Right hindlimb (tissue), 1 donor: Measurements from ENCODE around the gene RHBG.
A peak's percentile ranks its signal among the peaks of the same experiment; 100 is the strongest.

Source experiments
- DNase-seq: peaks from one replicate; pipeline ENCODE4 v3.0.0-alpha.2; 2018

Gene RHBG

DNA sequence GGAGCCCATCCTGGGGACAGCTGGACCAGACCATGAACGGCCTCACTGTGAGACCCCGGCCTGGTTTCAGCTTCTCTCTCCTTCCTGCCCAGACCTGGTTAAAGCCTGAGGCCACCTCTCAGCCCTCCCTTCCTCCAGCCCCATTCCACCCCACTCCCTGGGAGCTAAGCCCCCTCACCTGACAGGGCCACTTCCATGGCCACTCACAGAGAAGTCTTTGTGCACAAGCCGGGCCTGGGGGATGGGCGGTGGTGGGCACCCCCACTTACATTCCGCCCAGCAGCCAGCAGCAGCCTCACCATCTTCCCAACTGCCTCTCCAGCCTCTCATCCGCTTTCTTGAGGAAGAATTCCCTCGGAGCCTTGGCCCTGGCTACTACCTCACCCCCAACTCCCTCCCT, 40.4 kb downstream of the RHBG start:
- DNase-seq: no peak

DNA sequence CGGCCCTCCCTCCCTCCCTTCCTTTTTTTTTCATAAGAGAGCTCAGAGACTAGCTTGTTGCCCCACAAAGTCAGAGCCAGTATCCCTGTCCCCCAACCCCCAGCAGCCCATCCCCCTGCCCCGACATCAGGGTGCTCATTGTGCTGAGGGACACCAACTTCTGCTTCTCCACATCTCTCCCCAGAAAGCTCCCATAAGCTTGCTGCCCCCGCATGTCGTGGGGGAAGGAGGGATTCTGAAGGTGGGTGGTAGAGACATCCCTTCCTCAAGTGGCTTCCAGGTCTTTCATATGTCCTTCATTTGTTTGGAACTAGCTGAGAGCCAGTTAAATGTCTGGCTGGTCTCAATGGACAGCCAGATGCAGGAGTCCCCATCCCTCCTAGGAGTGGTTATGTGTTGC, 41.2 kb downstream of the RHBG start:
- DNase-seq: no peak

DNA sequence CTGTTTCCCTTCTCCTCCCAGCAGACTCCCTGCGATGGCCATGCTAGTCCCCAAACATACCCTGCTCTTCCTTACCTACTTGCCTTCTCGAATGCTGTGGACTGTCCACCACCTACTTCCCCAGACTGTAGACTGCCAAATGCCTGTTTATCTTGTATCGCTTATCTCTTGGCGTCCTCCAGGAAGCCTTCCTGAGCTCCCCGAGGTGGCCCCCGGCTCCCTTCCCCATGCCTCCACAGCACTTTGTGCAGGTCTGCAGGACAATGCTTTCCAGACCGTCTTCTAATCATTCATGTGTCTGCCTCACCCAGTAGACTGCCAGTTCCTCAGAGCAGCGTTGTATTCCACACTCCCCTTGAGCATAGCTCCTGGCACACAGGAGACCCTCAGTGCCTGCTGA, 41.7 kb downstream of the RHBG start:
- DNase-seq: no peak

DNA sequence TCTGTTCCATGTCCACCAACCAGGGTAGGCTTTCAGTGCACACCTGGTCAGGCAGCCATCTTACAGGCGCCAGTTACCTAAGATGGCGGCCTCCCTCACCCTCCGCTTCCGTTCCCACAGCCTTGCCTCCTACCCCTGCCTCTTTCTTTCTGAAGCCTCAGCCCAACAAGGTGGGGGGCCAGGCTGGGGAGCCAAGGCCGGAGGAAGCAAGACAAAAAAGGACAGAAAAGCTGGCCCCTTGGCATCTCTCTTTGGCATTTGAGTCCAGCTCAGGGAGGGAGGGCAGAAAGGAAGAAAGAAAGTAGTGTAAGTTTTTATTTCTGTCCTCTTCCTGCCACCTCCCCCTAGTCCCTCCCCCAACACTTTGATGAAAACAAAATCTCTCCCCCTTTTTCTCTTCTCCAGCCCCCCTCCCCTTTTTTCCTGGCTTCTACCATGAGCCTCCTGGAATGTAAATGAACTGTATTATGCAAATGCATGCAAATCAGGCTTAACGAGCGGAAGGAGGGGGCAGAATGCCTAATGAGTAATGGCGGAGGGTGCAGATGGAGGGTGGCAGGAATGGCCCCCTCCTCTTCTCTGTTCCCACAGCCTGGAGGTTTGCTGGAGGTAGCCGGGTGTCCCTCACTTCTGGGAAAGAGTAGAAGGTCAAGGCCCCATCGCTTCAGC, 43.8 kb downstream of the RHBG start:
- no peak for DNase-seq

DNA sequence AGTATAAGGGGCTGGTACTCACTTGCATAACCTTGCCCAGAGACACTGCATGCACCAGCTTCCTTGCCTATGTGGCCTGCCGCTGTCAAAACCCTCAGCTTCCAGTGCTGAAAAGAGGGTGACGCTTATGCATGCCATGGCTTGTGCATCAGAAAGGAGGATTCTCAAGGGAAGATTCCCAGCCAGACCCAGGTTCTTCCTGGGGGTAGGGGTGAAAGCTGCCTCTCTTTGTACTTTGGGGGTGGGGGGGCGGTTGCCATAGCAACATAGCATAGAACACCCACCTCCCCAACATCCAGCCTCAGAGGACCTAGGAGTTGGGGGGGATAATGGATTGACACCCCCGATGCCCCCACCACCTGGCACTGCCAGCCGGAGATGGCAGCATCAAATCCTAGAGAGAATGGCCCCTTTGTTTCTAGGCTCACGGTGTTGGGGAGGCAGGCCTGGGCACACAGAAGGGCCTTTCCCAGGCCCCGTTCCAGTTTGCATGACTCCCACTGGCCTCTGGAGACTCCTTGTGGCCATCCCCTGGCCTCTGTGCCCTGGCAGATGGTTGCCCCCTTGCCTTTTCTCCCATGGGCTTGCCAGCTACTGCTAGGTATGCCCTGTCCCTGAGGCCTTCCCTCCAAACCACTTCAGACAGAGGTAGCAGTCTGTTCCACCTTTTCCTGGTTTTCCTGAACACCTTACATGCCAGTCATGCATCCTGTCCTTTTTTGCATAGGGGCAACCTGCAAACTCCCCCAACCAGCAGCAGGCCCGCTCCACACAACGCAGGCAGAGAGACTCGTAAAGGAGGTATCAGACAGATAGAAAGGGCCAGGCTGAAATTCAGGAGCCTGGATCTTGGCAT, 44.6 kb downstream of the RHBG start:
- DNase-seq: no peak

DNA sequence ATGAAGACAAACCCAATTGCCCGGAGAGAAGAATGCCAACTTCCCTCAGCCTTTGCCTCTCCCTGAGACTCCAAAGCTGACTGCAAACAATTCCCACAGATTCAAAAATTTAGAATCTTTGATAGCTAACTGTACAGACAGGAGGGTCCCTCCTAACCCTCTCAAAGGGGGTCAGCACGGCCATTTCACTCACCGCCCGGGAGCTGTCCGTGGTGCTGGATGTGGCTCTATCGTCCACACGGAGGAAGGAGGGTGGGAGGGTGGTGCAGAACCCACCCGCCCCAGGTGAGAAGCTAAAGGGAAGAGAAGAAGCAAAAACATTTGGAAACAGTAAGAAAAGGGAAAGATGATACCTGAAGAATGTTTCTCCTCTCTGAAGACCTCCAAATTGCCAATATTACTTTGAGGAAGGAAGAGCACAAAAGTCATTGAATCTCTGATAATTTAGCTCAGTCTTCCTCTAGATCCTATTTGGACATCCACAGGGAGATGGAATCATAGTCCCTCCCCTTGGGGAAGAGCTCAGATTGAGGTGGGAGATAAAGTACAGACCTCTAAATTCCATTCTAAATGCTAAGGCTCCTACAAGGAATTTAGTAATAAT, 45.6 kb downstream of the RHBG start:
- no peak for DNase-seq

DNA sequence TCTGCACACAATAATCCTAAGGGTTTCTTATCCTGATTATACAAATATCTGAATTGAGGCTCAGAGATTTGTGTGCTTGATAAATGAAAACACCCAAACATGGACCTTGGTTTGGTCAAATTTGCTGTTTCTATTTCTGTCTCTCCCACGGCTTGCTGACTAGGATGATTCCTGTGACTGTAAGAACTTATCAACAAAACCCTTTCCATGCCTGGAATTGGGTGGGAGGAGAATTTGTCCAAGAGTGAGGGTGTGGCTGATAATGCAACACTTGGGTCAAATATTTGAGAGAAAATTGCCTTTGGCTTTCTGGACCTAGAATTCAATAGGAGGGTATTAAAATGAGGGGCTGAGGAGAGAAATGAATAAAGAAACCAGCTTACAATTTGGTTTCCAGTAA, 48.0 kb downstream of the RHBG start:
- no peak for DNase-seq

DNA sequence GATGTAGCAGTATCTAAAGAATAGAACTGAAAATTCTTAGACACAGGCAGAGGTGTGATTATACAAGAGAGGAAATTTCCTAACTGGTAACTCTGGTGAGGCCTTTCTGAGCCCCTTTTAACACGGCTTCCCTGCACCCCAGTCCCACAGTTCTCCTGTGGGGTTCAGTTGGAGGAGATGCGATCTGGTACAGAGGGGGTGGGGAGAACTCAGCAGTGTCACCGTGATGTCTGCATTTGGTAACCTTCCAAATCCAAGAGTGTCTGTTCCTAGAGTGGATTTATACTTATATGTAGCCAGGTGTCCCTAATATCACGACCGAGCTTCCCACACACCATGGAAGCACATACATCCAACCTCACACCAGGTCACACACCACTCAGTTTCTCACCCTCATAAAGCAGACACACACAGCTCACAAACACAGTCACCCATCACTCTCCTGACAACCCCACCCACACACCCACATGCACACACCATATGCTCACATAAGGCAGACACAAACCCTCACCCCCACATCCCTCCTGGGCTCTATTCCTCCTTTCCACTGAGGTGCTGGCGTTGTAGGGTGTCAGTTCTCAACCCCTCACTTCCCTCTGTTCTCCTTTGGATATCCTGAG, 48.5 kb downstream of the RHBG start:
- DNase-seq: no peak

DNA sequence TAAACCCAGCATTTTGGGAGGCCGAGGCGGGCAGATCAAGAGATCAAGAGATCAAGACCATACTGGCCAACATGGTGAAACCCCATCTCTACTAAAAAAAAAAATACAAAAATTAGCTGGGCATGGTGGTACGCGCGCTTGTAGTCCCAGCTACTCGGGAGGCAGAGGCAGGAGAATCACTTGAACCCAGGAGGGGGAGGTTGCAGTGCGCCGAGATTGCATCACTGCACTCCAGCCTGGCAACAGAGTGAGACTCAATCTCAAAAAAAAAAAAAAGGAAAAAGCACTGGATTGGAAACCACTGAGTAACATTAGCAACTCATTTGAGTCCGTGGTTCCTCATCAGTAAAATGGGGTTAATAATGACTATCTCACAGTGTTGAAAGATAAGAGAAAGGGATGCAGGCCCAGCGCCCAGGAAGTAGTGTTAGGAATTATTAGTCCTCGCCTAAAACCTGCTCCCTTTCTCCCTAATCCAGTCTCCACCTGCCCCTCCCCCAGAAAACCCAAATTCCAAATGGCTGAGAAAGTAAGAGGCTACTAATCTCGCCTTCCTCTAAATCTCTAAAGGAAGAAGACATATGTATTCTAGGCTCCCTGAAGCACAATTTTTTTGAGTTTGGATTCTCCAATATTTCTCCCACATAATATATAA, 49.5 kb downstream of the RHBG start:
- DNase-seq: no peak

DNA sequence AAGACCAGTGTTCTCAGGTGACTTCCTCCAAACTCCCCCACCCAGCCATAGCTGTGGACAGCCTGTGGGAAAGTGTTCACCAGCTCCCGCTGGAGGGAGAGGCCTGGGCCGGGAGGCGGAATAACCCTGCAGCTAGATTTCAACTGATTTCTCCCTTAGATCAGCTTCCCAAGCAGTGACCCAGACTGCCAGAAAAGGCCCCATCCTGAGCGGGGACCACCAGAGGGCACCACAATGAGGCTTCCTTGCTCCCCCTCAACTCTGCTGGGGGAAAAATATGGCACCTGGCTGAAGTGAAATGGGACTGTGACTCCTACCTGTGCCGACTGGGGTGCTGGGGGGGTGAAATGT, 50.8 kb downstream of the RHBG start:
- no peak for DNase-seq

DNA sequence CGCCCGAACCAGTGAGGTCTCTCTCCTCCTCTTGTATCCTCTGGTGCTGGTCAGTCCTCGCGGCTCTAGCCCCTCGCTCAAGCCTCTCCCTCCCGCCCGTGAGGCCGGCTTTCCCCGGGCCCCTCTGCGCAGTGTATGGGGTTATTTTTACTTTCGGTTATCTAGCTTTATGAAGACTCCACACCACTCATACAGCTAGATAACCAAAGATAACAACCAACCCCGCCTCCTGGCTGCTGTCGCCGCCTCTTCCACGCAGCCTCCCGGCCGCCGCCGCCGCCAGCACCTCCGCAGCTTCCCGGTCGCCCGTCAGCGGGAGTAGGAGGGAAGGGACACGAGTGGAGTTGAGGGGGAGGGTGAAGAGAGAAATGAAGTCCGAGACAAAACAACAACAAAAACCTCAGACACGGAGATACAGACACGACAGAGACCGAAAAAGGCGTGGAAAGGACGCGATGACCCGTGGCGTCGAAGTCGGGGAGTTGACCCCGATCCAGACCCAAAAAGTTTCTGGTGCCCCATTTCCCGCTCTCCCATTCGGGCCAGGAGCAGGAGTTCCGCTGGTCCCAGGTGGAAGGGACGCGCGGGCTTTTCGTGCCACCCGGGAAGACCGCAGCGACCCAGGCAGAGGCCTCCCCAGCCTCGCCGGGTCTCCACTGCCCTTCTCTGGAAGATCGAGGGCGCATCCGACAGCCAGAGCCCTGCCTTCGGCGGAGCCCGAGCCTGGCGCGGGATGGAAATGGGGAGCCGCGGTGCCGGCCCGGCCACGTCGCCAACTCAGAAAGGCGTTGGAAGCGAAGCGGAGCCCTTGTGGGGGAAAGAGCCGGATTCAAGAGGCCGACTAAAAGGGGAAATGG, 51.4 kb downstream of the RHBG start:
- DNase-seq: no peak

DNA sequence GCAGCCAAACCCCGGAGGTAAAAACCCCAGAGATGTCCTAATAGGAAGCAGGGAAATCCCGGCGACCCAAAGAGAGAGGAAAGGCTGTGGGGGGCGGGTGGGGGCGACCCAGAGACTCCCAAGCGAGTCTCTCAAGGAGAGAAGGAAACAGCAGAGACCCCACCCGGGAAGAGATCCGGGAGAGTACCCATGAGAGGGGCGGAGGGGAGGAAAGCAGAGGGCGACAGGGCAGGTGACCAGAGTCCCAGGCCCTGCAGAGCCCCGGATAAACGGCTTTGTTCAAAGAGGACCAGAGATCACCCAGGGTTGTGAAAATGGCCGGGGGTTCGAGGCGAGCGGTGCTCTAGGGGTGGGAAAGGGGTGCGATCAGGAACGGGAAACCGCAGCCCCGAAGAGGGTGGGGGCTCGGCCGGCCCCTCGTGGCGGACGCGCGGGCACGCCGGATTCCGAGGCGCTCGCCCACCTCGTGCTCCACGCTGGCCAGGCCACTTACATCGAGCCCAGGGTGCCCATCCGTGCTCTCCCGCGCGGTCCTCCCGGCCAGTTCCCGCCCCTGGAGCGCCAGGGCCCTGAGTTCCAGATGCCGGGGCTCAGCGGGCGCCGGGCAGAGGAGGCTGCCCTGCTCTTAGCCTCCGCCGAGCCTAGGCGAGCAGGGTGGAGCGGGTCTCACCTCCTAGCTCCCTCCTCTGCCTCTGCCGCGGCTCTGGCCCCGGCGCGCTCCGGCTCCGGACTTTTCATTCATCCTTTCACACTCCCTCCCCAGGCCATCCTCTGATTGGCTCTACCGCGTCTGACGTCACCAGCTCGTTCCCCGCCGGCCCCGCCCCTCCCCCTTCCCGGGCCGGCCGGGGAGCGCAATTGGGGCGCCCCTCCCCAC, 52.3 kb downstream of the RHBG start:
- peak; percentile 68 for DNase-seq

DNA sequence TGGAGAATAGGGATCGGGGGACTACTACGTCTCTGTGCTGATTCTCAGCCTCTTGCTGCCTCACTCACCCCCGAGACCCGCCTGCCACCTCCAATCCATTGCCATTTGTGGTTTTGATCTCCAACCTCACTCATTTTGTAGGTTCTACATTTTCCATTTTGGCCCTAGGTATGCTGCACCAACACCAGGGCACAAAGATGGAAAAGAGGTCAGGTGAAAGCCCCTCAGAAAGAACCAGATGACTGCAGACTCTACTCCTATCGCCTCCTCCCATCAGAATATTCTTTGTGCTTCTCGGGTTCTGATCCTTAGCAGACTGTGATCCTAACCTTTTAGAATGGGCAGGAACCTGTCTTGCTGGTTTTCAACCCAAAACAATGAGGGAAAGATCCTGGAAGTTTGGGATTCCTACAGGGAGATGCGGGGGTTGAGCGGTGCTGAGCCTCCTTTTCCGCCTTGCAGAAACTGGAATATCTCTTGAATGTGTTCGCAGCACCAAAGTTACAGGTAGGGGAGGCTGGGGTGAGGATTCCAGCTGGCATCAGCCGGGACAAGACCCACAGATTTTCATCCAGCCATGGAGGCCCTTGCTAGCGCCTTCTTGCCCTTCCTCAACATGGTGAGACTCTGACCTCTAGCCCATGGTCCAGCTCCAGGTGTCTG, 53.1 kb downstream of the RHBG start:
- DNase-seq: no peak

DNA sequence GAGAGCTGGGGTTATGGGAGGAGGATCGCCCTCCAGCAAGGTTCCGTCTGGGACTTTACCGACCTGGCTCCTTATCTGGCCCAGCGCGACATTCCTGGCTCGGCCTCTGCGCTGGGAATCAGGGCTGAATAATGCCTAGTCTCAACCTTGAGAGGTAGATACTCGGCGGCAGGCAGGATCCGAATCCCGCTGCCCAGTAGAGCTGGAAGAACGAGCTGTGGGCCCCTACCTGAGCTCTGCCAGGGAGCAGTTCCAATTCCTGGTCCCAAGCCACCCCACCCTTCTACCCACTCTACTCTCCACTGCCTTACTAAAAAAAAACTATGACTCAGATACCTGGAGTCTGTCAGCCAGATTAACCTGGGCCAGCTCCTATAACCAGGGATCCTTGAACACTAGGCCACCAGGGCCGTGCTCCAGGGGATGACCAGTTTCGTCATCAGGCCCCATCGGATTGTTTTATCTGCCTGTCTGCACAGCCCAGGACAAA, 53.6 kb downstream of the RHBG start:
- DNase-seq: no peak

DNA sequence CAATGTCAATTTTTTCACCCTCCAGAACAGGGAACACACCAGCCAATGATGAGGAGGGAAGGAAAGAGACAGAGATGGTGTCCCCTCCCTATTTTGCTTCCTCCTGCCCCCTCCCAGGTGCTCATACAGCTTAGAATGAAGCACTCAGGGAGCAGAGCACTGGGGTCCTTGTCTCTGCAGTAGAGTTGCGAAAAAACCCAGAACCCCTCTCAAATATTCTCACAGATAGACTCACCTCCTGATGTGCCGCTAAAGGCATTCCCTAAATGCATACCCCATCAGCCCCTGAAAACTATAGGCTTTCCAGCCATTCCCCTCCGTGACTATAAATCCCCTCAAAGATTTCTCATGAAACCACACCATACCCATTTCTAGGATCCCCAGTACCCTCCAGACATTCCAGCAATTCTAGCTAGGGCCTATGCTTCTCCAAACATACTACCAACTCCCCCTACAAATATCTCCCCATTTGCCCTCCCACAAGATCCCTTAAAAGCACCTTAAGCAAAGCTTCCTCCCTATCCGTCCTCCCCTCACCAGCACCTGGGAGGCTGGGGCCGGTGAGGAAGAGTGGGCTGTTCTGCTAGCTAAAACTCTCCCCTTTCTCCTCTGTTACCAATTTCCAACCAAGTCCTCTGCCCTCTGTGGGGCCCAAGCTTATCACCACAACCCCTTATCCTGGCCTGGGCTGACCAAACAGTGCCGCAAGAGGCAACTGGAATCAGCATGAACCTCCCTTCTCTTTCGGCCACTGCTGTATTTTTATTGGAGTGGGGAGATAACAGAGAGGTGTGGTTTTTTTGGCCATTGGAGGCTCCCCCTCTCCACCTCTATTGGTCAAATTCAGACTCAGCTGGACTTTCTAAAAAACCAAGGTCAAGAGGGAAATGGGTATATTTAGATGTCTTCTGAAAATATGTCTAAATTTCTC, 54.7 kb downstream of the RHBG start:
- DNase-seq: no peak

DNA sequence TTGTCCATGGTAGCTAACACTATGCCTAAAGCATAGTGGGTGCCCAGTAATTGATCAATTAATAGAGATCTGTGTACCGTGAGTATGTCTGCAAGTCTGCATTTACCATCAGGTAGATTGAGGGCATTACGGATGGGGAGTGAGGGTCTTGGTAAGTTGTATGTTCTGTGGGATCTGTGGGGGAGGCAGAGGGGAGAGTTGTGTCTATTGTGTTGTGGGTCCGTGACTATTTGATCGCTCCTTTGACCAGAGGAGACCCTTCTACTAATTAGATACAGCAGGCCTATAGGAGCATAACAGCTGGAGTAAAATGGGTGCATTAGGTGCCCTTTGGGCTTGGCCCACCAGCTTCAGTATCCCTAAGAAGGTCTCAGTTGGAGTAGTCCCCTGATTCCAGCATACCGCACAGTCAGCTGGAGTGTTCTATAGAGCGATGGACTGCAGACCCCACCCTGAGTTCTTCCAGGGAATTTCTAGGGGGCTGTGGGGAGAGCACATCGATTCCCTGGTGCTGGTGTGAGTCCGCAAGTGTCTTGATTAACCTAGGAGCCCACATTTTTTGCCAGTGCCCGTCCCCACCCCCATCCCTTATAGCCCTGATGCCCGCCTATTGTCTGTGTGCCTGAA, 55.9 kb downstream of the RHBG start:
- DNase-seq: no peak

DNA sequence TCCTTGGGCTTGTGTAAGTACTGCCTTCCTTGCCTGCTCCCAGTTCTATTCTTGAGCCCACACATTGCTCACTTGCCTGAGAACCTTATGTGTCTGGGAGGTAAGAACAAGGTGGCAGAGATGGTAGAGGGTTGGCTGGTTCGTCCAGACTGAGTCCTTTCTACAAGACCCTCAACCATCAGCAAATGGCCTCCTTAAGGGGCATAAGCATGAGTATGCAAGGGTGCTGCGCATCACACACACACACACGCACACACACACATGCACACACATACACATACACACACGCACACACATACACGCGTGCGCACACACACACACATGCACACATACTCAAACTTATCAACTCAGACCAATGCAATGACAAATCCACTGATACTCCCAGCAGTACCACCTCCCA, 56.9 kb downstream of the RHBG start:
- no peak for DNase-seq

DNA sequence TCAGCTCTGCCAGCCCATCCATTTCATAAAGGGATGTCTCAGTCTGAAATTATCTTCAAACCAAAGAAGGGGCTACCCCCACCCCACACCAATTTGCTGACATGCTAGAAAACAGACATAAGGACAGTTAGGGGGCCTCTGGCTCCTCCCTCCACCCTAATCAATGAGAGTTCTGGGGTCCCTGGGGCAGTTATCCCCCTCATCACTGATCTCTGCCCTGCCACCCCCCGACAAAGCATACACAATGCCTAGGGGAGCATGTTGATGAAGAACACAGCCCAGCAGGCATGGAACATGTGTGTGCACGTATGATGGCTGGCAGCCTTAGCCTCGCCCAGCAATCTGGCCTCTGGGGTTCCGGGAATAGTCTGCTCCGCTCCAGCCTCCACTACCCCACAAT, 58.9 kb downstream of the RHBG start:
- DNase-seq: no peak

DNA sequence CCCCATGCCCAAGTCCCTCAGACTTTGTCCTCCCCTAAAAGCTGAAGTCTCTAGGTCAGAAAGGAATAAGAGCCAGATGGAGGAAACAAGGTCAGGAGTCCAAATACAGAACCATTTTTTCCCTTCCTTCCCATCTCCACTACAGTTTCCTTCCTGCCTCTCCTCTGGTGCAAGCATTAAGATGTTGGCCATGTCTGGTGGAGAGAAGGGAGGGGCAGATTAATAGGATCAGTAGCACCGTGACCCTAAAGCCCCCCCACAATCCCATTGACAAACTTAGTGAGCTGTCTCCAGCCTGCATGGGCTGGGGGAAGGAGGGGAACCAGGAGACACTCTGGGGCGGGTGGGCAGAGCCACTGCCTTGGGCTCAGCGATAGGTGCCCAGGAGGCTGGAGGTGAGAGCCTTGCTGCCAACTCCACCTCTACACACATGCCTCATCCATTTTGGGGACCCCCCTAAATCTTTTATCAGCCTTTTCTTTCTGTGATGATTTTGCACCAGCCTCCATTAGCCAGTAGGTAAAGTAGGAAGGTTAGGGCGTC, 59.8 kb downstream of the RHBG start:
- no peak for DNase-seq
